HepG2 (cell line): ENCODE measurements around the gene IRX3.

Experiments used
- CEBPZ ChIP-seq: IDR thresholded peaks from 2 replicates; pipeline ENCODE4 v1.6.1; 2012; ENCODE audit warnings: low read length, improper control_type of control experiment
- CTCF ChIP-seq: sonication (generic); formaldehyde crosslinking; IDR thresholded peaks from 2 replicates; pipeline ENCODE4 v1.5.0; 2020; ENCODE audit warnings: mild to moderate bottlenecking, missing genetic modification reagents, moderate library complexity
- HCFC1 ChIP-seq: fragments of 150-350 bp; IDR thresholded peaks from 2 replicates; pipeline ENCODE4 v1.6.1; 2014; ENCODE audit warnings: low read depth, low read length
- PCBP1 ChIP-seq: fragments of 200-400 bp; formaldehyde crosslinking; IDR thresholded peaks from 2 replicates; pipeline ENCODE4 v1.6.1; 2017; ENCODE audit warnings: mild to moderate bottlenecking, low read depth, low read length, borderline replicate concordance
- POLR2A ChIP-seq, 2 experiments: IDR thresholded peaks; 2 replicates each; pipeline ENCODE4 v1.6.1; 2011; ENCODE audit warnings: low read depth in 2 of 2, low read length in 2 of 2, mild to moderate bottlenecking in 1 of 2, moderate library complexity in 1 of 2; ENCODE audit not compliant: insufficient read depth in 1 of 2
- RBM39 ChIP-seq: fragments of 200-400 bp; formaldehyde crosslinking; IDR thresholded peaks from one replicate; pipeline ENCODE4 v1.6.1; 2018; ENCODE audit warnings: antibody characterized with exemption, mild to moderate bottlenecking, low read depth, low read length; ENCODE audit not compliant: poor library complexity, severe bottlenecking
- RCOR2 ChIP-seq: IDR thresholded peaks from 2 replicates; pipeline ENCODE4 v1.6.1; 2016; ENCODE audit warnings: missing biosample characterization, missing genetic modification reagents
- RFXANK ChIP-seq: IDR thresholded peaks from 2 replicates; pipeline ENCODE4 v1.6.1; 2016
- RNF2 ChIP-seq: fragments of 450-650 bp; conservative IDR thresholded peaks from 2 replicates; pipeline ENCODE4 v1.6.1; 2016; ENCODE audit warnings: low read depth
- SUZ12 ChIP-seq: fragments of 150-350 bp; IDR thresholded peaks from 2 replicates; pipeline ENCODE4 v1.6.1; 2014; ENCODE audit warnings: low read depth, low read length
- YY1 ChIP-seq: IDR thresholded peaks from 2 replicates; pipeline ENCODE4 v1.6.1; 2011; ENCODE audit warnings: low read length, low read depth, moderate library complexity, mild to moderate bottlenecking; ENCODE audit not compliant: insufficient read depth, insufficient replicate concordance
- ZFP41 ChIP-seq: sonication (generic); formaldehyde crosslinking; IDR thresholded peaks from 2 replicates; pipeline ENCODE4 v1.4.0; 2020; ENCODE audit warnings: mild to moderate bottlenecking, missing genetic modification reagents, borderline replicate concordance
- ZNF362 ChIP-seq: sonication (generic); formaldehyde crosslinking; IDR thresholded peaks from 2 replicates; pipeline ENCODE4 v1.4.0; 2020; ENCODE audit warnings: missing genetic modification reagents, mild to moderate bottlenecking, borderline replicate concordance
- ZNF496 ChIP-seq: sonication (generic); formaldehyde crosslinking; IDR thresholded peaks from 2 replicates; pipeline ENCODE4 v1.8.1; 2023; ENCODE audit warnings: mild to moderate bottlenecking, moderate library complexity, missing genetic modification reagents; ENCODE audit not compliant: insufficient replicate concordance

GRCh38 chr16:54305080-54305479 lies 18.5 kb upstream of the IRX3 start:
- TF ChIP-seq HCFC1 (no peak), PCBP1 (no peak), RNF2 (no peak), ZNF362 (CRISPR knock-in tag) (no peak), RFXANK (CRISPR knock-in tag) (no peak), RBM39 (no peak), ZNF496 (CRISPR knock-in tag) (no peak), ZFP41 (CRISPR knock-in tag) (no peak), POLR2A (IDR thresholded peaks at IDR 0.05; ENCODE audit: insufficient read depth in 1 of 2, low read depth in 2 of 2, low read length in 2 of 2) (no peak), YY1 (no peak), CTCF (no peak), SUZ12 (no peak), RCOR2 (CRISPR knock-in tag) (no peak), CEBPZ (no peak)
